LNCAP (cell line): ENCODE data around the gene COBLL1.

Experiments used
- CTCF ChIP-seq: fragments of 450-650 bp; IDR thresholded peaks from 2 replicates; pipeline ENCODE4 v1.5.1; 2017; ENCODE audit warnings: mild to moderate bottlenecking

COBLL1 gene

GRCh38 chr2:164868563-164869419, 27.2 kb upstream of the COBLL1 start:
- TF ChIP-seq CTCF = no peak

DNA sequence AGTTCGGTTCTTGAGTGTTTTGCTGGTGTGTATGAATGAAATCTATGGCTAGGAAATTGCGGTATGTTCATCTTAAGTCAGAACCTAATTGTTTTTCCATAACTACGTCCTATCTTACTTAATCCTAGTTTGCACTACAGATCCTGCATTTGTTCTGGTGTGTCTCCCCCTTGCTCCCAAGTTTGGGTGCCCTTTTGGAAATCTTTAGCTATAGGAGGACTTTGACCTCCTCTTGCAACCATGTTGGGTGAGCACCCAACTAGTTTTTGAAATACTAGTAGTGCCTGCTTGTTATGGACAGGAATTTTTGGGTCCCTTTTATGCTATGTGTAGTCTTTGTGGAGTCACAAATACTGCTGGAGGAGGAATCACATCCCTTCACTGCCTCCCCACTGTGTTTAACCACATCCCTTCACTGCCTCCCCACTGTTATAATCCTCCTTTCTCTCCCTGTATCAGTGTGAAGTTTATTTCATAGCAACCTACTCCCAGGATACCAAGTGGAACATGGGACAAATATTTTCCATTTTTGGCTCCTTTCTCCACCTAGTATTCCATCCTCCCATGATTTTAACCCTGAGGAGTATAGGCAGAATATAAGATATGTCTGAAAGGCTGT, 26.3 kb upstream of the COBLL1 start:
- no peak for TF ChIP-seq CTCF

DNA sequence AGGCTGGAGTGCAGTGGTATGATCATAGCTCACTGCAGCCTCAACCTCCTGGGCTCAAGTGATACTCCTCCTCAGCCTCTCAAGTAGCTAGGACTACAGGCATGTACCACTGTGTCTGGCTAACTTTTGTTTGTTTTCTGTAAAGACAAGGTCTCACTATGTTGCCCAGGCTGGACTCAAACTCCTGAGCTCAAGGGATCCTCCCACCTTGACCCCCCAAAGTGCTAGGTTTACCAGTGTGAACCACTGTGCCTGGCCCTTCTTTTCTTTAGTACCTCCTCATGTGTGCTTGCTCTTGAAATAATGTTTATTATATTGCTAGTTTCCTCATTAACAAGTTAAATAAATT, 19.0 kb upstream of the COBLL1 start:
- TF ChIP-seq CTCF = no peak

GRCh38 chr2:164859251-164859818, 17.7 kb upstream of the COBLL1 start:
- no peak for TF ChIP-seq CTCF

GRCh38 chr2:164852086-164852485, 10.5 kb upstream of the COBLL1 start:
- no peak for TF ChIP-seq CTCF

GRCh38 chr2:164850235-164850634, 8.6 kb upstream of the COBLL1 start:
- no peak for TF ChIP-seq CTCF

DNA sequence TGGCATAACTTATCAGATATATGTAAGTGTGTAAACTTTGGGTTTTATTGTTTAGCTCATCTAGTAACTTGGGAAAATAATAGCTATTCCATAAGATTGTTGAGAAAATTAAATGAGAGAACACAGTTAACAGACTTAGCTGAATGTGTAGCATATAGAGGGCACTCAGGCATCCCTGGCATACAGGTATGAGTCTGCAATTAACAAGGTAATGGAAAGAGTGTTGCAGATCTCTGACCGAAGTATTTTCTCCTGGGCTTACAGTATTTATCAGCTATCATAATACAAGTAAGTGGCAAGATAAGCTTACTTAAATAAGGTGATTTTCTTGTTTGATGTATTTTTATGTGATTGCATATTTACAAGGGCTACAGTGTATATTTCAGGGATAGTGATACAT, 7.9 kb upstream of the COBLL1 start:
- no peak for TF ChIP-seq CTCF
